ENCODE measurements around the gene C11orf86.
"Not testable (repeated sequence)": the region's sequence is repeated elsewhere in the genome, so short reads cannot be mapped to it uniquely, and the experiment has no call there.

Gene C11orf86

GRCh38 chr11:66967670-66968425 is 7.3 kb upstream of the C11orf86 start:
- no peak for DNase-seq

GRCh38 chr11:66969584-66970225 is 5.4 kb upstream of the C11orf86 start:
- DNase-seq, result no peak

GRCh38 chr11:66970371-66970806 is 4.7 kb upstream of the C11orf86 start:
- DNase-seq, result no peak

- DNase-seq, result peak; percentile 4
Observed at GRCh38 chr11:66970807-66971442, 4.2 kb upstream of the C11orf86 start.

GRCh38 chr11:66971488-66971887 is 3.6 kb upstream of the C11orf86 start:
- no peak for DNase-seq

- DNase-seq, result no peak
Observed at GRCh38 chr11:66973956-66974580, 1.0 kb upstream of the C11orf86 start.

GRCh38 chr11:66975405-66976027 is 412 bp downstream of the C11orf86 start:
- DNase-seq, result no peak

GRCh38 chr11:66976028-66976467 is 944 bp downstream of the C11orf86 start:
- DNase-seq, result no peak

- no peak for DNase-seq
Observed at GRCh38 chr11:66976925-66977324, 1.8 kb downstream of the C11orf86 start.

- DNase-seq, result no peak
Observed at GRCh38 chr11:66978229-66978628, 3.1 kb downstream of the C11orf86 start.

GRCh38 chr11:66978717-66979116 is 3.6 kb downstream of the C11orf86 start:
- no peak for DNase-seq

GRCh38 chr11:66979336-66979980 is 4.4 kb downstream of the C11orf86 start:
- no peak for DNase-seq

- no peak for DNase-seq
Observed at GRCh38 chr11:66981976-66982578, 7.0 kb downstream of the C11orf86 start.

- DNase-seq, result no peak
Observed at GRCh38 chr11:66983275-66983924, 8.3 kb downstream of the C11orf86 start.

GRCh38 chr11:66985508-66986177 is 10.5 kb downstream of the C11orf86 start:
- DNase-seq, result no peak

GRCh38 chr11:66986178-66986545 is 11.1 kb downstream of the C11orf86 start:
- DNase-seq, result no peak

- no peak for DNase-seq
Observed at GRCh38 chr11:66987158-66987620, 12.1 kb downstream of the C11orf86 start.

- DNase-seq, result no peak
Observed at GRCh38 chr11:66987924-66988637, 13.0 kb downstream of the C11orf86 start.

GRCh38 chr11:66988741-66989140 is 13.6 kb downstream of the C11orf86 start:
- not testable (repeated sequence) for DNase-seq

- DNase-seq, result not testable (repeated sequence)
Observed at GRCh38 chr11:66989360-66989759, 14.3 kb downstream of the C11orf86 start.

All from CD4-positive, alpha-beta T cell treated with Interleukin-12 subunit alpha and Interleukin-12 subunit beta, for 1 hour (primary cell).